ENCODE measurements around the gene ATRN.

Gene ATRN

DNA sequence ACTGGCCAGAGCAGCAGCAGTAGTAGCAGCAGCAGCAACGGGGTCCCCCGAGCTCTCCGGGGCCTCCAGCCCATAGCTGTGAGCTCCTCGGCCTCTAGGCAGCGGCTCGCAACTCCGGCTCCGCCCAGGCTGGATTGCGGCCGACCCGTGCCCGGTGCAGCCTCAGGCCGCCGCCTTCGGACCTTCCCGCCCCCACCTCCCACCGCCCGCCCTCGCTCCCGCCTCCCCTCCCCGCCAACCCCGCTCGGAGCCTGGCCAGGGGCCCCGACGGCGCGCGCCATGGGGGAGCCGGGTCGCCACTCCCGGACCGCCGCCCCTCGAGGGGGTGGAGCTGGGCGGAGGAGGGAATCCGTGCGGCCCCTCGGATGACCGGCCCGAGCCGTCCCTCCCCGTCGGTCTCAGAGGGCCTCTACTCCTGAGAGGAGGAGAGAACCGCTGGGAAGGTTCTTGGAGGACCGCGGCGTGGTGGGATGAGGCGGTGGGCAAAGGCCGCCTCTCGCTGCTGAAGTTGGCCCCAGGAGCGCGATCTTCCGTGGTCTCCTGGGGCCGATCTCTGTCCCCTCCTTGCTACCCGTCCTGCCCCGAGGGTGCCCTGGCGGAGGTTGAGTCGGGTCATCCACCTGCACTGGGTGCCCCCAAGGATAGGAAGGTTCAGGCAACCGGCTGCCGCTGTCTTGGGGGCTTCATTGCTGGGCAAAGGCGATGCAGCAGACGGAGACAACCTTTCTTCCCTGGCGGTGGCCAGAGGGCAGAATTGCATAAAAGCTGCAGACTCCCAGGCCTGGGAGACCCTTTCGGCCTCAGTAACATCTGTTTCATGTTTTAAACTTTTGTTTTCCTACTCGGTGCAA, 211.3 kb downstream of the ATRN start, which contains the start of gene ADAM33:
TSS of gene ADAM33 (minus strand) at position 80 of the 851 bp plus-strand sequence. CDS start at position 74, 6 bp downstream.
- Histone ChIP-seq H3K4me3 (ENCODE audit: low read length) (peak within 1 kb of the TSS; percentile 68), H3K4me1 (ENCODE audit: control insufficient read depth, insufficient read depth, low read length) (peaks cover 41% of the 10 kb centered on the region), H3K9ac (ENCODE audit: low read length) (peak within 1 kb of the TSS; percentile 1), H3K27ac (ENCODE audit: low read depth, low read length) (peak within 1 kb of the TSS; percentile 96), H3K36me3 (ENCODE audit: control insufficient read depth, insufficient read depth, low read length) (no peaks in the 10 kb centered on the region), H3K27me3 (ENCODE audit: control insufficient read depth, insufficient read depth, low read length) (peaks cover 6% of the 10 kb centered on the region)

DNA sequence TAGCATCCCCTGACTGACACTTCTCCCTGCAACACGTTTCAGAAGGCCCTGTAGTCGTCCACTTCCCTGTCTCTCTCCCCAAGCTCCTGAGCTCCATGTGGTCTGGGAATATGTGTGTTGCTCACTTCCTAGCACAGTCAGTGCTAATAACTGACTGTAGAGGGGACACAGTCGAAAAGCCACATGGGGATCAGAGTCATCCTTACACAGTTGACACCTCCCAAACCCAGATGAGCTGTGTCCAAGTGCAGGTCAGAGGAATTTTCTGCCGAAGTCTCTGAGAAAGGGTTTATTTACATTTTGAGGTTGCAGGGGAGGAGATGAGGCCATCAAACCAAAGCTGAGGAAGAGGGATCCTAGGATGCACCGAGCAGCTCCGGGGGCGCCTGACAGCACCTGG, 214.5 kb downstream of the ATRN start:
- Histone ChIP-seq H3K27me3 (ENCODE audit: control insufficient read depth, insufficient read depth, low read length) (peaks cover 6% of the 10 kb centered on the region), H3K36me3 (ENCODE audit: control insufficient read depth, insufficient read depth, low read length) (no peaks in the 10 kb centered on the region), H3K27ac (ENCODE audit: low read depth, low read length) (no peak overlapping the region), H3K4me3 (ENCODE audit: low read length) (no peak overlapping the region), H3K4me1 (ENCODE audit: control insufficient read depth, insufficient read depth, low read length) (peaks cover 24% of the 10 kb centered on the region), H3K9ac (ENCODE audit: low read length) (no peak overlapping the region)

DNA sequence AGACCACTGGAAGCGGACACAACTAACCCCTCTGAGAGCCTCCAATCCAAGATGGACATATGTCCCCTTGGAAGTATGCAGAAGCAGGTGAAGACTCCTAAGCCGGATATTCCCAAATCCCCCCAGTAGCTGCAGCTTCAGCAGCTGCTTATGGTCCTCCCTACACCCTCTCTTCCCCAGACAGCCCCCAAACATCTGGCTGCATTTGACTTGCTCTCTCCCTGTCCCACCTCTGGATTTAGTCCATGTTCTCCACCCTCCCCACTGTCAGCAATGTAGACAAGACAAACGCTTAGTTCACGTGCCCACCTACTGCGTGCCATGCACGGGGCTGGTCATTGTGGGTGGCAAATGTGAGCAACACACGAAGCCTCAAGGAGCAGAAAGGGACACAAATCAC, 215.6 kb downstream of the ATRN start:
- peaks cover 18% of the 10 kb centered on the region for H3K4me1 ChIP-seq (ENCODE audit: control insufficient read depth, insufficient read depth, low read length)
- H3K9ac ChIP-seq (ENCODE audit: low read length): no peak overlapping the region
- no peaks in the 10 kb centered on the region for H3K36me3 ChIP-seq (ENCODE audit: control insufficient read depth, insufficient read depth, low read length)
- peak overlapping the region; percentile 77 for H3K27ac ChIP-seq (ENCODE audit: low read depth, low read length)
- no peaks in the 10 kb centered on the region for H3K27me3 ChIP-seq (ENCODE audit: control insufficient read depth, insufficient read depth, low read length)
- peak overlapping the region; percentile 5 for H3K4me3 ChIP-seq (ENCODE audit: low read length)

DNA sequence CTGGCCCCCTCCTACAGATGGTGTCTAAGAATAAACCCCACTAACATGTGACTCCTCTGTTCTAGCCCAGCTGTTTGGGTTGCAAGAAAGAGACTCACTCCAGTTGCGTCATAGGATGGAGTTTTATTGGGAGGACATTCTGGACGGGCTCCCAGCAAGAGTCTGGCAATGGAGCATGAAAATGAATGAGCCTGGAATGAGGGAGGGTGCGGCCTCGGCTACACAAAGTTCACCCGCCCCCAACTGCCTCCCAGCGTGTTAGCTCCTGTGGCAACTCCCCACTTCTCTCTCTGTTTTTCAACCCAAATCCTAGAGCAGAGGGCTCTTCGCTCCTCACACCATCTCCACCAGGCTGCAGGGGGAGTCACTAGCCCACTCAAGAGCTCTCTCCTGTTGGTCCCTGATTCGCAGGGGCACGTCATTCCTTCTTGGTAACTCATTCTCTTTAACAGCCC, 216.1 kb downstream of the ATRN start:
- Histone ChIP-seq H3K27ac (ENCODE audit: low read depth, low read length) (peak overlapping the region; percentile 77), H3K4me1 (ENCODE audit: control insufficient read depth, insufficient read depth, low read length) (peaks cover 18% of the 10 kb centered on the region), H3K4me3 (ENCODE audit: low read length) (peak overlapping the region; percentile 10), H3K36me3 (ENCODE audit: control insufficient read depth, insufficient read depth, low read length) (no peaks in the 10 kb centered on the region), H3K27me3 (ENCODE audit: control insufficient read depth, insufficient read depth, low read length) (no peaks in the 10 kb centered on the region), H3K9ac (ENCODE audit: low read length) (no peak overlapping the region)

DNA sequence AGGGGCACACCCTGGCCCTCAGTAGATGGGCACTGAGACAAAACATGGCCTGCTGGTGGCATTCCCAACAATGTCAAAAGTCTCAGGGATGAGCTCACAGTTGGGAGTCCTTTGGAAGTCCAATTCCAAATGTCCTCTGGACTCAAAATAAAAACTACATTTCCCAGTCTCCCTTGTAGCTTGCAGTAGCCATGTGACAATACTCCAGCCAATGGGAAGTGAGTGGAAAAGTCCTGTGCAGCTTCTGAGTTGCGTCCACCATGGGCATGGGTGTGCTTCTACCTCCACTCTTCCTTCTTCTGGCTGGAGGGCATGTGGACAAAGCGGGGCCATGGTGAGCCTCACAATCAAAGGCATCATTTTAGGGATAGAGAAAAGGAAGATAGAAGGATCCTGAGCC, 216.8 kb downstream of the ATRN start:
- H3K4me3 ChIP-seq (ENCODE audit: low read length): no peak overlapping the region
- H3K4me1 ChIP-seq (ENCODE audit: control insufficient read depth, insufficient read depth, low read length): peaks cover 18% of the 10 kb centered on the region

DNA sequence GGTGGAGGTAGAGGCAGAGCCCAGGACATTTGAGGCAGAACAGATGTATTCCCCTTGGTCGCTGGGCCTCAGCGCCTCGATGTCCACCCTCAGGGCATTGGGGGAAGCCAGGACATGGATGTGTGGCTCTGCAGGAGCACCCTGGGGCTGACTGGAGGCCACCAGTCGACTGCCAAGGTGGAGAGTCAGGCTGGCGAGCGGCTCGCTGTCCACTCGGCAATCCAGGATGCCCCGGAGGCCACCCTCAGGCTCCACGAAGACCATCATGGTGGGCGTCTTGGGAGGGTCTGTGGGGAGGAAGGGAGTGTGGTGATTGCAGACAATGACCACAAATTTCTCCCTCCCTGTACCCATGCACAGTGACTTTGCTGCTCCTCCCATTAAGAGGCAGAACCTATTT, 219.2 kb downstream of the ATRN start:
- no peak overlapping the region for H3K9ac ChIP-seq (ENCODE audit: low read length)
- no peak overlapping the region for H3K4me3 ChIP-seq (ENCODE audit: low read length)
- H3K4me1 ChIP-seq (ENCODE audit: control insufficient read depth, insufficient read depth, low read length): peaks cover 18% of the 10 kb centered on the region
- no peaks in the 10 kb centered on the region for H3K27me3 ChIP-seq (ENCODE audit: control insufficient read depth, insufficient read depth, low read length)
- H3K36me3 ChIP-seq (ENCODE audit: control insufficient read depth, insufficient read depth, low read length): no peaks in the 10 kb centered on the region
- H3K27ac ChIP-seq (ENCODE audit: low read depth, low read length): no peak overlapping the region

More for the DNA sequence above, 216.8 kb downstream of the ATRN start:
- no peaks in the 10 kb centered on the region for H3K27me3 ChIP-seq (ENCODE audit: control insufficient read depth, insufficient read depth, low read length)
- H3K36me3 ChIP-seq (ENCODE audit: control insufficient read depth, insufficient read depth, low read length): no peaks in the 10 kb centered on the region
- H3K9ac ChIP-seq (ENCODE audit: low read length): no peak overlapping the region
- peak overlapping the region; percentile 76 for H3K27ac ChIP-seq (ENCODE audit: low read depth, low read length)

DNA sequence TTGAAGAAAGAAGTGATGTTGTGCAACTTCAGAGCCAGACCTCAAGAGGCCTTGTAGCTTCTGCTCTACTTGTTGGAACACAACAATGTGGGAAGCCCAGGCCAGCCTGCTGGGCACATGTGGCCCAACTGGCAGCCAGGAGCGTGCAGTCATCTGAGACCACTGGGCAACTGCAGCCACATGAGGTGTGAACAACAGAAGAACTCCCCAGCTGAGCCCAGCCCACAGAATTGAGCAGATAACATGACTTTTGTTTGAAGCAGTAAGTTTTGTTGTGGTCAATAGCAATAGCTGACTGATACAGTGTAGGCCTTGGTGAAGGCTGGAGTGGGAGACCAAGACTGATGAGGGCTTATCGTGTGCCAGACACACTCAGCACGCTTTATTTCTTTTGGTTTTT, 219.6 kb downstream of the ATRN start:
- Histone ChIP-seq H3K36me3 (ENCODE audit: control insufficient read depth, insufficient read depth, low read length) (no peaks in the 10 kb centered on the region), H3K4me3 (ENCODE audit: low read length) (no peak overlapping the region), H3K27ac (ENCODE audit: low read depth, low read length) (no peak overlapping the region), H3K27me3 (ENCODE audit: control insufficient read depth, insufficient read depth, low read length) (no peaks in the 10 kb centered on the region), H3K4me1 (ENCODE audit: control insufficient read depth, insufficient read depth, low read length) (peaks cover 18% of the 10 kb centered on the region), H3K9ac (ENCODE audit: low read length) (no peak overlapping the region)

DNA sequence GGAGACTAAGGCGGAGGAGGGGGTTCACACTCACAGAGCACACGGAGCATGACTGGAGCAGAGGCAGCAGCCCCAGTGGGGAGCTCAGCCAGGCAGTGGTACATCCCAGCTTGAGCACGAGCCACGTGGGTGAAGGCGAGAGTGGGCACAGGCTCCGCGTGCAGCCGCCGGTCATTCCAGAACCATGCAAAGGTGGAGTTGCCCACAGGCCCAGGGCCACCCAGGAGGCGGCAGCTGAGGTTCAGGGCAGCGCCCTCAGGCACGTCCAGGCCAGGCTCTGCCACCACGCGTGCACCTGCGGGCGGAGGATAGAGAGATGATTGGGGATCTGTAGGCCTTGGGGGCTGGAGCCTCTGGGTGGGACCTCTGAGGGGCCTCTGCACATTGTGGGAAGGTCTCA, 220.5 kb downstream of the ATRN start:
- Histone ChIP-seq H3K36me3 (ENCODE audit: control insufficient read depth, insufficient read depth, low read length) (no peaks in the 10 kb centered on the region), H3K27ac (ENCODE audit: low read depth, low read length) (no peak overlapping the region), H3K9ac (ENCODE audit: low read length) (no peak overlapping the region), H3K4me3 (ENCODE audit: low read length) (no peak overlapping the region), H3K27me3 (ENCODE audit: control insufficient read depth, insufficient read depth, low read length) (no peaks in the 10 kb centered on the region), H3K4me1 (ENCODE audit: control insufficient read depth, insufficient read depth, low read length) (peaks cover 13% of the 10 kb centered on the region)

DNA sequence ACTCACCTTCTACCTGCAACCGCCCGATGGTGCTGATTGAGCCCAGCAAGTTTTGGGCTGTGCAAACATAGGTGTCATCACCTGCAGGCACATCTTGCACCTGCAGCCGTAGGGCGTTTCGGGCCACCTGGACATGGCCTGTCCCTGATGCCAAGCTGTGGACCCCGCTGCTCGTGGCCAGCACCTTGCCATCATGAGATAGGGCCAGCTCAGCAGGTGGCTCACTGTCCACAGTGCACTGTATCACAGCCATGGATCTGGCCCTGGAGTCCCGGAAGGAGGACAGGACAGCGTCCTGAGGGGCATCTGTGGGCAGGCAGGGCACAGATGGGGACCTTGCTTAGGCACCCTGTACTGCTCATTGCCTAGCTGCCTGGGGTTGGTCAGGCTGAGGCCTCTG, 221.1 kb downstream of the ATRN start:
- no peak overlapping the region for H3K27ac ChIP-seq (ENCODE audit: low read depth, low read length)
- H3K4me1 ChIP-seq (ENCODE audit: control insufficient read depth, insufficient read depth, low read length): peaks cover 9% of the 10 kb centered on the region
- H3K4me3 ChIP-seq (ENCODE audit: low read length): no peak overlapping the region
- no peaks in the 10 kb centered on the region for H3K27me3 ChIP-seq (ENCODE audit: control insufficient read depth, insufficient read depth, low read length)
- H3K36me3 ChIP-seq (ENCODE audit: control insufficient read depth, insufficient read depth, low read length): no peaks in the 10 kb centered on the region
- H3K9ac ChIP-seq (ENCODE audit: low read length): no peak overlapping the region

DNA sequence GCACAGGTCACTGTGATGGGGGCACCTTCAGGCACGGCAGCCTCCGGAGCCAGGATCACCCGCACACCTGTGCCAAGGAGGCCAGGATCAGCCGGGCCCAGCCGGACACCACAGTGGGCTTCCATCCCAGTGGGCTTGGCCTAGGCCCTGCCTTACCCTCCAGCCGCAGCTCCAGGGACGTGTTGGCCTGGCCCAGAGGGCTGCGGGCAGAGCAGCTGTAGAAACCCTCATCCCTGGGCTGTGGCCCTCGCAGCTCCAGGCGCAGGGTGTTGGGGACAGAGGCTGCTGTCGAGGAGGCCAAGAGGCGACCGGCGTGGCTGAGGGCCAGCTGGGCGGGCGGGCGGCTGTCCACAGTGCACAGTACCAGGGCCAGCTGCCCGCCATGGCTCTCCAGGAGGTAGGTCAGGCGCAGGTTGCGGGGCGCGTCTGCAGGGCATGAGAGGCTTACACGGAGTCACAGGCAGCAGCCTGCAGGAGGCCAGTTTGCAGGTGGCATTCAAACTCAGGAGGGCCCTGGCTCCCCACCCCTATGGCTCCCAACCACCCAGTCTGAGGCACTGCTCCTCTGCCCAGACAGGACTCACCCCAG, 222.0 kb downstream of the ATRN start:
- H3K36me3 ChIP-seq (ENCODE audit: control insufficient read depth, insufficient read depth, low read length): no peaks in the 10 kb centered on the region
- H3K27me3 ChIP-seq (ENCODE audit: control insufficient read depth, insufficient read depth, low read length): no peaks in the 10 kb centered on the region
- H3K27ac ChIP-seq (ENCODE audit: low read depth, low read length): no peak overlapping the region
- peaks cover under 1% of the 10 kb centered on the region for H3K4me1 ChIP-seq (ENCODE audit: control insufficient read depth, insufficient read depth, low read length)
- H3K4me3 ChIP-seq (ENCODE audit: low read length): no peak overlapping the region
- H3K9ac ChIP-seq (ENCODE audit: low read length): no peak overlapping the region

DNA sequence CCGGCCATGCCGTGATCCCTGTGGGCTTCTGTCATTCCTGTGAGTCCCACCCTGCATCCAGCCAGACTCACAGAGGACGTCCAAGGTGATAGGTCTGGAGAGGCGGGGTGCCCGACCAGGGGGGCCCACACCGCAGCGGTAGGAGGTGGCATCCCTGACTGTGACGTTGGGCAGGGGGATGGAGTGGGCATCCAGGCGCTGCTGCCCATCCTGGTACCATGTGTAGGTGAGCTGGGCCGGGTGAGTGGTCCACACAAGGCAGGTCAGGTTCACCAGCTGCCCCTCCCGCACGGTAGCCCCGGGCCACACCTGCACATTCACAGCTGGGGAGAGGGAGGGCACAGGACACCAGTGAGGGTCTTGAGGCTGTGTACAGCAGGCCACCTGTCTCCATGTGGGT, 222.6 kb downstream of the ATRN start:
- Histone ChIP-seq H3K9ac (ENCODE audit: low read length) (no peak overlapping the region), H3K27ac (ENCODE audit: low read depth, low read length) (no peak overlapping the region), H3K4me1 (ENCODE audit: control insufficient read depth, insufficient read depth, low read length) (no peaks in the 10 kb centered on the region), H3K36me3 (ENCODE audit: control insufficient read depth, insufficient read depth, low read length) (no peaks in the 10 kb centered on the region), H3K4me3 (ENCODE audit: low read length) (no peak overlapping the region), H3K27me3 (ENCODE audit: control insufficient read depth, insufficient read depth, low read length) (no peaks in the 10 kb centered on the region)

DNA sequence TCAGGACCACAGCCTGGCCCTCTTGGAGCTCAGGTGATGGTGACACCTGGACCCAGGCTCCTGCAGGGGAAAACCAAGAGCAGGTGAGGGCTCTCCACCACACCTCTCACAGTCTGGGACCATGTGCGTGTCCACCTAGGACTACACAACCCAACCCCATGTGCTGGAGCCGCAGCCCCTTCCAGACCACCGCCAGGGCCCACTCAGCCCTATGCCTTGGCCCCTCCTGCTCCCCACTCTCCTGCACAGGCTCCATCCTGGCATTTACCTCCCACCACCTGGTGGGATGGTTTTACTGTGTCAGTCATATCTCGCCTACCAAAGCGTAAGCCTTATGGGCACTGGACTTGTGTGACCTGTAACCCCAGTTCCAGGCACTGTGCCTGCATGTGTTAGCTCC, 224.0 kb downstream of the ATRN start:
- H3K4me3 ChIP-seq (ENCODE audit: low read length): no peak overlapping the region
- H3K27ac ChIP-seq (ENCODE audit: low read depth, low read length): no peak overlapping the region
- no peaks in the 10 kb centered on the region for H3K27me3 ChIP-seq (ENCODE audit: control insufficient read depth, insufficient read depth, low read length)
- no peaks in the 10 kb centered on the region for H3K36me3 ChIP-seq (ENCODE audit: control insufficient read depth, insufficient read depth, low read length)
- no peak overlapping the region for H3K9ac ChIP-seq (ENCODE audit: low read length)
- H3K4me1 ChIP-seq (ENCODE audit: control insufficient read depth, insufficient read depth, low read length): no peaks in the 10 kb centered on the region

DNA sequence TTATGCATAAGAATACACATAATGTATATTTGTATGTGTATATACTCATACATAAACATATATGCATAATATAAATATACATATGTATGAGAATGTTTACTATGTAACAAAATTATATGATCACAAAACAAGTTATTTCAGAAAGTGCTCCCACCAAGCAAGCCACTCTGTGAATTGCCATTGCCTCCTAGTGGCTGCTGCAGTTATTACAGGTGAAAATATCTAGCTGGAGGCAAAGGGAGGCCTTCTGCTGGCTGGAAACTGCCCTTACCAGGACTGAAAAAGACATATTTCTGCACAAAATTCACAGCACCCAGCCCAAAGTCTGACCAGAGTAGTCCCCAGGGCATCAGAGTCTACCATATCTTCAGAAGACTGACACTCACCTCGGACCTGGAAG, 225.4 kb downstream of the ATRN start:
- H3K27ac ChIP-seq (ENCODE audit: low read depth, low read length): no peak overlapping the region
- H3K9ac ChIP-seq (ENCODE audit: low read length): no peak overlapping the region
- no peaks in the 10 kb centered on the region for H3K36me3 ChIP-seq (ENCODE audit: control insufficient read depth, insufficient read depth, low read length)
- no peak overlapping the region for H3K4me3 ChIP-seq (ENCODE audit: low read length)
- H3K27me3 ChIP-seq (ENCODE audit: control insufficient read depth, insufficient read depth, low read length): no peaks in the 10 kb centered on the region
- H3K4me1 ChIP-seq (ENCODE audit: control insufficient read depth, insufficient read depth, low read length): no peaks in the 10 kb centered on the region

Measured in rectal smooth muscle tissue (tissue), 1 donor.